K562 (cell line): ENCODE measurements around the gene UBXN1. TPM values are rescaled to one million over a fixed set of nuclear protein-coding genes. Genes with fewer than 3 reads are reported as not detected.

Source experiments
- CREM ChIP-seq: IDR thresholded peaks from 2 replicates; pipeline ENCODE4 v1.6.1; 2014; ENCODE audit warnings: antibody characterized with exemption, low read depth
- ERF ChIP-seq: fragments of 450-650 bp; formaldehyde crosslinking; IDR thresholded peaks from 2 replicates; pipeline ENCODE4 v1.4.0; 2020; ENCODE audit warnings: mild to moderate bottlenecking, mixed read lengths
- GABPA ChIP-seq: fragments of 200-800 bp; sonication (Bioruptor generic); conservative IDR thresholded peaks from 2 replicates; pipeline ENCODE4 v1.6.1; 2016; ENCODE audit warnings: low read depth, missing genetic modification characterization, missing compliant biosample characterization
- HNRNPLL ChIP-seq: fragments of 200-400 bp; formaldehyde crosslinking; IDR thresholded peaks from 2 replicates; pipeline ENCODE4 v1.6.1; 2017; ENCODE audit warnings: low read length, low read depth, mild to moderate bottlenecking; ENCODE audit not compliant: poor library complexity, severe bottlenecking
- JUND ChIP-seq, 2 experiments: IDR thresholded peaks; 2 replicates in 1 of 2; 3 replicates in 1 of 2; pipeline ENCODE4 v1.6.1; 2011; ENCODE audit warnings: borderline replicate concordance in 2 of 2, low read depth in 2 of 2, low read length in 2 of 2, improper control_type of control experiment in 1 of 2, missing biosample characterization in 1 of 2, missing genetic modification characterization in 1 of 2, missing genetic modification reagents in 1 of 2
- KLF13 ChIP-seq: fragments of 450-650 bp; IDR thresholded peaks from 2 replicates; pipeline ENCODE4 v1.6.1; 2016; ENCODE audit warnings: missing genetic modification characterization, low read depth, mild to moderate bottlenecking, missing compliant biosample characterization, moderate library complexity, borderline replicate concordance
- MAFF ChIP-seq: IDR thresholded peaks from 2 replicates; pipeline ENCODE4 v1.6.1; 2012; ENCODE audit warnings: low read length, improper control_type of control experiment
- MAZ ChIP-seq, 2 experiments: fragments of 450-650 bp in 1 of 2; sonication (generic) in 1 of 2; formaldehyde crosslinking; IDR thresholded peaks in 1 of 2; conservative IDR thresholded peaks in 1 of 2; 2 replicates each; pipeline versions ENCODE4 v1.4.0 to v1.5.0; 2020; ENCODE audit warnings: mild to moderate bottlenecking in 1 of 2, missing genetic modification reagents in 1 of 2
- MTA3 ChIP-seq: fragments of 450-650 bp; formaldehyde crosslinking; IDR thresholded peaks from 2 replicates; pipeline ENCODE4 v1.6.1; 2017; ENCODE audit warnings: mild to moderate bottlenecking, borderline replicate concordance
- SIN3A ChIP-seq, 2 experiments: fragments of 150-350 bp in 1 of 2; IDR thresholded peaks; 2 replicates each; pipeline ENCODE4 v1.6.1; 2011 to 2016; ENCODE audit warnings: borderline replicate concordance in 2 of 2, low read depth in 2 of 2, low read length in 2 of 2, mild to moderate bottlenecking in 2 of 2, moderate library complexity in 2 of 2; ENCODE audit not compliant: control insufficient read depth in 1 of 2
- SMAD4 ChIP-seq: fragments of 250-450 bp; sonication (Bioruptor Pico); conservative IDR thresholded peaks from 2 replicates; pipeline ENCODE4 v1.8.0; 2021; ENCODE audit warnings: inconsistent platforms, mild to moderate bottlenecking, moderate library complexity
- SNRNP70 ChIP-seq: fragments of 200-400 bp; formaldehyde crosslinking; optimal IDR thresholded peaks from 2 replicates; pipeline ENCODE3; 2017; ENCODE audit warnings: low read depth, low read length
- SP1 ChIP-seq: sonication (generic); formaldehyde crosslinking; IDR thresholded peaks from 2 replicates; pipeline ENCODE4 v1.8.1; 2022; ENCODE audit warnings: mild to moderate bottlenecking, missing genetic modification reagents
- ZFP36 ChIP-seq: fragments of 150-350 bp; IDR thresholded peaks from 2 replicates; pipeline ENCODE4 v1.6.1; 2018; ENCODE audit warnings: low read length, low read depth; ENCODE audit not compliant: partially characterized antibody
- ZNF217 ChIP-seq: sonication (generic); formaldehyde crosslinking; IDR thresholded peaks from 2 replicates; pipeline ENCODE4 v1.8.0; 2022; ENCODE audit warnings: mild to moderate bottlenecking, missing genetic modification reagents
- polyA plus RNA-seq, 8 experiments: library from polyadenylated mRNA; depleted of rRNA in 4 of 8; stranded (reverse) in 5 of 8; unstranded in 3 of 8; fragments of >200 nt; fragmentation: Nextera tagmentation in 2 of 8; fragmentation: Illumina TruSeq in 1 of 8; extraction: Ambion mirVana in 2 of 8; extraction: Trizol in 1 of 8; gene quantifications; 2 replicates each; pipeline versions ENCODE4 v1.2.1 to v1.2.3, GENCODE V29; 2011 to 2014; ENCODE audit warnings: inconsistent platforms in 1 of 8, missing spikeins in 1 of 8
- total RNA-seq, 7 experiments: library from RNA; depleted of rRNA in 6 of 7; stranded (reverse); fragments of >200 nt in 6 of 7; fragmentation: Illumina TruSeq in 2 of 7; extraction: Trizol in 2 of 7; gene quantifications; 2 replicates each; pipeline versions ENCODE4 v1.2.1 to v1.2.3, GENCODE V29; 2011 to 2021; ENCODE audit warnings: low replicate concordance in 1 of 7
- TF ChIP-seq, protein P1 (sequence below), 2 experiments: fragments of 450-650 bp in 1 of 2; sonication (generic) in 1 of 2; formaldehyde crosslinking in 1 of 2; IDR thresholded peaks in 1 of 2; conservative IDR thresholded peaks in 1 of 2; 2 replicates each; pipeline versions ENCODE4 v1.6.1 to v1.8.1; 2016 to 2023; ENCODE audit warnings: mild to moderate bottlenecking in 2 of 2, moderate library complexity in 2 of 2, inconsistent platforms in 1 of 2, missing genetic modification reagents in 1 of 2
- TF ChIP-seq, protein P2 (sequence below), 2 experiments: fragments of 450-650 bp; IDR thresholded peaks; 2 replicates each; pipeline ENCODE4 v1.6.1; 2016
- TF ChIP-seq, protein P3 (sequence below): sonication (generic); formaldehyde crosslinking; IDR thresholded peaks from 2 replicates; pipeline ENCODE4 v1.8.1; 2022; ENCODE audit warnings: missing genetic modification reagents
- TF ChIP-seq, protein P4 (sequence below): sonication (generic); formaldehyde crosslinking; IDR thresholded peaks from 2 replicates; pipeline ENCODE4 v1.4.0; 2020; ENCODE audit warnings: mild to moderate bottlenecking, missing genetic modification reagents

The UBXN1 gene
- total and polyA plus RNA-seq, 9 of the 15 experiments (the other 6 are each of a cell fraction or from before 2014, with no cell fraction given) = 4.8 to 263 (median 99.7) TPM

DNA sequence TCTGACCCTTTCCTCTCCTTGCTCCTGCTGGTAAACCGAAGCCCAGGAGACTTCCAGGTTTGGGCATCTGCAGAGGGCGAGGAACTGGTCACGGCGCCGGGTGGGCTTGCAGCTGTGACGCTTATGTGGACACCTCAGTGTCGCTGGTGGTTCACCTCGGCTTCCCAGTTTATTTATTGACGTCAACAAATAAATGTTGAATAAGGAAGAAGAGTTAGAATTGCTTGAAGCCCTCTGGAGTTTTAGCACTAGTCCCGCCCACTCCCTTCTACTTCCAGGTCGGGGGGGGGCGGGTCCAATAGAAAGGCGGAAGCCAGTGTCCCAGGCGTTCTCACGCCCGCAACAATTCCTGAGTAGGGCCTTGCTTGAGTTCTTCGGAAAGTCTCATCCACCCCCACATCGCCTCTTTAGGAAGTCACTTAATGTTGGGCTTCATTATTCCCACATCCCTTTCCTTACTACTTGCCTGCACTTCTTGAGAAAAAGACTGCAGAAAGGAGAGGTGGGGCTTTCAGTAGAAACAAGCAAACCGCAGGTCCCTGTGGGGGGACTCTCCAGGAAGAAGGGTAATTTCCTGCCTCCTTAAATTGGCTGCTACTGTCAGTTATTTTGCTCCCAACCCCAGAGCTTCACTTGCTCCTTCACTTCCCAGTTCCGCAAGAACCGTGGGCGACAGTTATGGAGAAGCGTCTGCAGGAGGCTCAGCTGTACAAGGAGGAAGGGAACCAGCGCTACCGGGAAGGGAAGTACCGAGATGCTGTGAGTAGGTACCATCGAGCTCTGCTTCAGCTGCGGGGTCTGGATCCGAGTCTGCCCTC lies 49.5 kb upstream of the UBXN1 start, which contains the start of gene TTC9C (continued):
- TF ChIP-seq HNRNPLL (peak; percentile 27), KLF13 (peak; percentile 96), MAZ (CRISPR knock-in tag; conservative IDR thresholded peaks at IDR 0.05 in 1 of 2, IDR thresholded peaks at IDR 0.05 in 1 of 2) (peak in 1 of 2 experiments; percentile 25; a peak in 2 of 4 replicates), JUND (IDR thresholded peaks at IDR 0.05; ENCODE audit: borderline replicate concordance, low read depth, low read length) (no peak), JUND (tag; IDR thresholded peaks at IDR 0.05; ENCODE audit: borderline replicate concordance, low read depth, low read length) (peak; percentile 45; the same call in 1 of the 3 replicates), MTA3 (0 out of 2 replicates have a peak, but pooled peaks have one; percentile 30), SNRNP70 (no peak), SP1 (CRISPR knock-in tag) (peak; percentile 68), ZFP36 (no peak), MAFF (0 out of 2 replicates have a peak, but pooled peaks have one; percentile 4), SIN3A (IDR thresholded peaks at IDR 0.05; ENCODE audit: borderline replicate concordance in 2 of 2, control insufficient read depth in 1 of 2, low read depth in 2 of 2, low read length in 2 of 2) (peak in 1 of 2 experiments; percentile 35; a peak in 3 of 4 replicates), CREM (peak; percentile 34; the same call in 1 of the 2 replicates), ZNF217 (CRISPR knock-in tag) (no peak), SMAD4 (CRISPR knock-in tag) (0 out of 2 replicates have a peak, but pooled peaks have one; percentile 8), GABPA (peak; percentile 98), ERF (CRISPR knock-in tag) (0 out of 2 replicates have a peak, but pooled peaks have one; percentile 79)
- TF ChIP-seq, protein P1, sequence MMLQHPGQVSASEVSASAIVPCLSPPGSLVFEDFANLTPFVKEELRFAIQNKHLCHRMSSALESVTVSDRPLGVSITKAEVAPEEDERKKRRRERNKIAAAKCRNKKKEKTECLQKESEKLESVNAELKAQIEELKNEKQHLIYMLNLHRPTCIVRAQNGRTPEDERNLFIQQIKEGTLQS (IDR thresholded peaks at IDR 0.05) = 0 out of 2 replicates have a peak, but pooled peaks have one; percentile 5
- TF ChIP-seq, protein P1 (CRISPR knock-in tag; conservative IDR thresholded peaks at IDR 0.05) = no peak
- TF ChIP-seq, protein P2, sequence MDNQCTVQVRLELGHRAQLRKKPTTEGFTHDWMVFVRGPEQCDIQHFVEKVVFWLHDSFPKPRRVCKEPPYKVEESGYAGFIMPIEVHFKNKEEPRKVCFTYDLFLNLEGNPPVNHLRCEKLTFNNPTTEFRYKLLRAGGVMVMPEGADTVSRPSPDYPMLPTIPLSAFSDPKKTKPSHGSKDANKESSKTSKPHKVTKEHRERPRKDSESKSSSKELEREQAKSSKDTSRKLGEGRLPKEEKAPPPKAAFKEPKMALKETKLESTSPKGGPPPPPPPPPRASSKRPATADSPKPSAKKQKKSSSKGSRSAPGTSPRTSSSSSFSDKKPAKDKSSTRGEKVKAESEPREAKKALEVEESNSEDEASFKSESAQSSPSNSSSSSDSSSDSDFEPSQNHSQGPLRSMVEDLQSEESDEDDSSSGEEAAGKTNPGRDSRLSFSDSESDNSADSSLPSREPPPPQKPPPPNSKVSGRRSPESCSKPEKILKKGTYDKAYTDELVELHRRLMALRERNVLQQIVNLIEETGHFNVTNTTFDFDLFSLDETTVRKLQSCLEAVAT (IDR thresholded peaks at IDR 0.05) = peak in 1 of 2 experiments; percentile 24; a peak in 1 of 4 replicates
- TF ChIP-seq, protein P3, sequence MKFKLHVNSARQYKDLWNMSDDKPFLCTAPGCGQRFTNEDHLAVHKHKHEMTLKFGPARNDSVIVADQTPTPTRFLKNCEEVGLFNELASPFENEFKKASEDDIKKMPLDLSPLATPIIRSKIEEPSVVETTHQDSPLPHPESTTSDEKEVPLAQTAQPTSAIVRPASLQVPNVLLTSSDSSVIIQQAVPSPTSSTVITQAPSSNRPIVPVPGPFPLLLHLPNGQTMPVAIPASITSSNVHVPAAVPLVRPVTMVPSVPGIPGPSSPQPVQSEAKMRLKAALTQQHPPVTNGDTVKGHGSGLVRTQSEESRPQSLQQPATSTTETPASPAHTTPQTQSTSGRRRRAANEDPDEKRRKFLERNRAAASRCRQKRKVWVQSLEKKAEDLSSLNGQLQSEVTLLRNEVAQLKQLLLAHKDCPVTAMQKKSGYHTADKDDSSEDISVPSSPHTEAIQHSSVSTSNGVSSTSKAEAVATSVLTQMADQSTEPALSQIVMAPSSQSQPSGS (CRISPR knock-in tag) = no peak
- TF ChIP-seq, protein P4, sequence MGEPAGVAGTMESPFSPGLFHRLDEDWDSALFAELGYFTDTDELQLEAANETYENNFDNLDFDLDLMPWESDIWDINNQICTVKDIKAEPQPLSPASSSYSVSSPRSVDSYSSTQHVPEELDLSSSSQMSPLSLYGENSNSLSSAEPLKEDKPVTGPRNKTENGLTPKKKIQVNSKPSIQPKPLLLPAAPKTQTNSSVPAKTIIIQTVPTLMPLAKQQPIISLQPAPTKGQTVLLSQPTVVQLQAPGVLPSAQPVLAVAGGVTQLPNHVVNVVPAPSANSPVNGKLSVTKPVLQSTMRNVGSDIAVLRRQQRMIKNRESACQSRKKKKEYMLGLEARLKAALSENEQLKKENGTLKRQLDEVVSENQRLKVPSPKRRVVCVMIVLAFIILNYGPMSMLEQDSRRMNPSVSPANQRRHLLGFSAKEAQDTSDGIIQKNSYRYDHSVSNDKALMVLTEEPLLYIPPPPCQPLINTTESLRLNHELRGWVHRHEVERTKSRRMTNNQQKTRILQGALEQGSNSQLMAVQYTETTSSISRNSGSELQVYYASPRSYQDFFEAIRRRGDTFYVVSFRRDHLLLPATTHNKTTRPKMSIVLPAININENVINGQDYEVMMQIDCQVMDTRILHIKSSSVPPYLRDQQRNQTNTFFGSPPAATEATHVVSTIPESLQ (CRISPR knock-in tag) = peak; percentile 75
